GM18502 (cell line): ENCODE data around the gene BCL11B.

Experiments
- ATAC-seq: cut with Tn5 transposase; IDR thresholded peaks from one replicate; pipeline ENCODE4 v1.9.1; 2021; ENCODE audit warnings: mild to moderate bottlenecking; ENCODE audit not compliant: unreplicated experiment, poor library complexity

The BCL11B gene

DNA sequence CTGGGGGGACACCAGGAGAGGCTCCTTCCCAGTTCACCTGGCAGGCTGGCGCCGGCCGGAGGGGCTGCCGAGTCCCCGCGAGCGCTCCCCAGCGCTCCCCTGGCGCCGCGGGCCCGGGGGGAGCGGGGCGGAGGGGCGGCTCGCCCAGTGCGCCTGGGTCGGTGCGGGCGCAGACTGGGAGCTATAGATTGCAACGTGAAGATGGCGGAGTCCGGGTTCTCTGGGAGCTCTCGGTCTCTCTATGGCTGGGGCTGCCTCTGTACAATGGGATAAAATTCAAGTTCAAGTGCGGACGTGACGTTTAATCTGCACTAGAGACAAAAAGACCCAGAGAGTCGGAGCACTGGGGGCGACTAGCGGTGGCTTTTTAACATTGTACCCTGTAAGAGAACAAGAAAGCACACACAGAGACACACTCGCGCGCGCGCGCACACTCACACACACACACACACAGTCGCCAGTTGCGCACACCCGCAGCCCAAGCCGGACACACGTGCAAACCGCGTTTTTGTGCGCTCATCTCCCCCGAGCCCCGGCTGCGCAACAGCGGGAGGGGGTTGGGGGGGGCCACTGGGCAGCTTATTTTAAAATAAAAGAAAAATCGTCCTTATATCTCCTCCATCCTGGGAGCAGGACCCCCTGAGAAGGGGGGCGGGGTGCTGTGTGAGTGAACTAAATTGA, at the start of gene BCL11B:
TSS of gene BCL11B (minus strand) at position 247 of the 681 bp plus-strand sequence. CDS start 979 bp downstream, outside the sequence.
- peak; percentile 92 for ATAC-seq

DNA sequence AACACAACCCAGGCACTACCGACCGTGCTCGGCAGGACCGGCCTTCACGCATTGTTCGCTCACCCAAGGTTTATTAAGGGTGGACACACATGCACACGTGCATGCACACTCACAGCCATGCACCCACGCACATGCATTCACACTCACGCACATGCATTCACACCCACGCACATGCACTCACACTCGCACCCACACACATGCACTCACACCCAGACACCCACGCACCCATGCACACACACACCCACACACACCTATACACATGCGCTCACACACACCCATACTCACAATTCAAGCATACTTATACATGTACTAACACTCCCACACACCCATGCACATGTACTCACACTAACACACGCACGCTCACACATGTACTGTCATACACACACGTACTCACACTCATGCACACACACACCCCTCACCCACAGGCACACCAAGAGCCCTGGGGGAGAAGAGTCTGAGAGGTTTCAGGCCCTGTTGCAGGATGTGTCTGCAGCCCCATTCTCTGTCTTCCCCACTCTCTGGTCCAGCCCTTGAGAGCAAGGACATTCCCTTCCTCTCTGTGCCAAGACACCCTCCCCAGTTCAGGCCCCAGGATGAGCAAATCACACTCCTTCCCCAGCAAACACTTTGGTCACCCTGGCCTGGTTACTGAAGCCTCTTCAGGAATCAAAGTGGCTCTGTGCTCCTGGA, 49.4 kb upstream of the BCL11B start:
- ATAC-seq: no peak

DNA sequence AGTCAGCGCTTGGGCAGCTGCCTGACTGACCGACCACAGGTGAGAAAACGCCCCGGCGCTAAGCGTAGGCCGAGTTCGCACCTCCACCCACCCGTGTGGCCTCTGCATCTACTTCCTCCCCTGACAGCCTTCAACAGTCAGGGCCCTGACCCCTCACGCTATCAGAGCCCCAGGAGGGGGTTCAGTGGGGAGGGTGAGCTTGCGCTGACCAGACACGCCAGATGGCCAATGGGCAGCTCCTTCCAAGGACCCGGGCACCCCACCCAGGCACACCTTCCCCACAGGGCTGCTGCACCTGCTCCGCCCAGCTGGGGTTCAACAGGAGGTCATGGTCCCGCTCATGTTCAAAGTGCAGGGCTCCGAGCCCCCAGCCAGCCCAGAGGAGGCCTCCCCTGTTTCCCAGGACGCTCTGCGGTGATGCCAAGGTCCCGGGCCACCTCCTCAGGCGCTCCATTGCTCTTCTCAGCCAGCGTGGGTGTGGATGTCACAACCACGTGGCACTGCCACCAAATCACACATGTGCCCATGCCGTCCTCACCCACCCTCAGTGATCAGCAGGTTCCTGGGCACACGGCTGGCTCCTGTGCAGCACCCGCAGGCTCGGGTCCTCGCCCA, 48.7 kb upstream of the BCL11B start:
- ATAC-seq: no peak

DNA sequence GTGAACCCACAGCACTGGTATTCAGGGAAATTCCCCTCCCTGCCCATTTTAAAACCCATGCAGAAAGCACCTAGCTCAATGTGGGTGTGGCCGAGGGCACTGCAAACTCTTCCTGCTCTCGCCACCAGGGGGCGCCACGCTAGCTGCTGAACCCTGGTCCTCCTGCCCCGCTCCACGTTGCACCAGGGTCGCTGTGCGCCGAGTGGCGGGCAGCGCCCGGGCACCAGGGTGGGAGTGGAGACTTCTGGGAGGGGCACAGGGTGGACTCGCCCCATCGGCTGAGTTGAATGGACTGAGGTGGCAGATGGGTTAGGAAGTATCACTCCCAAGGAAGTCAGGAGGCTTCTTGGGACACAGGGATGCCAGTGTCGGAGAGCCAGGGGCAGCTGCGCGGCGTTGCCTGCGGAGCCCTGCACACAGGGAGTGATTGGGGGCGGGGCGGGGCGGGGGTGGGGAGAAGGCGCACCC, 48.1 kb upstream of the BCL11B start:
- peak; percentile 80 for ATAC-seq

DNA sequence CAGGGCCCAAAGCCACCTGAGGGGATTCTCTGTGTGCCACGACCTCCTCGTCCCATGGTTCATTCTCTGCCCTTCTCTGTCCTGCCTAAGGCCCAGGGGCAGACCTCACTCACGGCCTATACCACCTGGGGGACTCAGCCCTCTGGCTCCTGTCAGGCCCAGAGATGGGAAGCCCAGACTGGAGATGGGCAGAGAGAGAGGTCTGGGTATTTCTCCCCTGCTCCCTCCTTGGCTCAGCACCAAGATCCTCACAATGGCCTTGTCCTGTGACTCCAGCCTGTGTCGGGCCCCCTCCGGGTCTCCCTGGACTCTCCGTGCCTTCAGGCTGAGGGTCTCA, 46.9 kb upstream of the BCL11B start:
- ATAC-seq: no peak

DNA sequence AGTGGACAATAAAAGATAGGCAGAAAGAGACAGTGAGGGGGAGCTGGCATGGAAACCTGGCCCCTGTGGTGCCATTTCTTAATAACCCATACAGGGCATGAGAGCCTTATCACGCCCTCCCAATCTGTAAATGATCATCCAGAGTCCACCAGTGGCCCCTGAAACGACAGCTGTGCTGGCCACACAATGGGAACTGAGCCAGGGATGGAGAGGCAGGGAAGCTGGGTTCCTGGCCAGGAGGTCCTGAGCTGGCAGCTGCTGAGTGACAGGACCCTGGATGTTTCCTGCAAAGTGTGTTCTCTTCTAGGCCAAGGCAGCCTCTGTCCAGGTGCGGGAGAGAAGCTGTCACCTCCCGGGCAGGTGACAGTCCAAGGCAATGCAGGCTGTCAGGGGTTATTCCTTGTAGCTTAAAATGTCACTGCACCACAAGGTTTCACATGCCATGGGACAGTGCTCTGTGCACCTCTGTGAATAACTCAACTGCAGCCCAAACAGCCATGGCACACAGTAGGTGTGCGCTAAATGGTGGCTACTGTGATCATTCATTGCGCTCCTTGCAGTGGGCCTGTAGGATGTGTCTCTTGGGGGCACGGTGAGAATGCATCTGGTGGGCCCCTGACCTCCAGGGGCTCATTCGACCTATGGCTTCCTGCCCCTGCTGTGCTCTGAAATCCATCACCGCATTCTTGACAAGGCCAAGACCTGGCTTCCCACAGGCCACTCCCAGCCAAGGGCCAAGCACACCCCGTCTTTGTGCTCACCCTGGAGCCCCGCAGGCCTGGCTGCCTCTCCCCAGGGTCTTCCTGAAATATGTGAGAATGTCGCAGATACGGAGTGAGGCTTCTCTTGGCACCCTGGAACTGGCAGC, 46.3 kb upstream of the BCL11B start:
- no peak for ATAC-seq

DNA sequence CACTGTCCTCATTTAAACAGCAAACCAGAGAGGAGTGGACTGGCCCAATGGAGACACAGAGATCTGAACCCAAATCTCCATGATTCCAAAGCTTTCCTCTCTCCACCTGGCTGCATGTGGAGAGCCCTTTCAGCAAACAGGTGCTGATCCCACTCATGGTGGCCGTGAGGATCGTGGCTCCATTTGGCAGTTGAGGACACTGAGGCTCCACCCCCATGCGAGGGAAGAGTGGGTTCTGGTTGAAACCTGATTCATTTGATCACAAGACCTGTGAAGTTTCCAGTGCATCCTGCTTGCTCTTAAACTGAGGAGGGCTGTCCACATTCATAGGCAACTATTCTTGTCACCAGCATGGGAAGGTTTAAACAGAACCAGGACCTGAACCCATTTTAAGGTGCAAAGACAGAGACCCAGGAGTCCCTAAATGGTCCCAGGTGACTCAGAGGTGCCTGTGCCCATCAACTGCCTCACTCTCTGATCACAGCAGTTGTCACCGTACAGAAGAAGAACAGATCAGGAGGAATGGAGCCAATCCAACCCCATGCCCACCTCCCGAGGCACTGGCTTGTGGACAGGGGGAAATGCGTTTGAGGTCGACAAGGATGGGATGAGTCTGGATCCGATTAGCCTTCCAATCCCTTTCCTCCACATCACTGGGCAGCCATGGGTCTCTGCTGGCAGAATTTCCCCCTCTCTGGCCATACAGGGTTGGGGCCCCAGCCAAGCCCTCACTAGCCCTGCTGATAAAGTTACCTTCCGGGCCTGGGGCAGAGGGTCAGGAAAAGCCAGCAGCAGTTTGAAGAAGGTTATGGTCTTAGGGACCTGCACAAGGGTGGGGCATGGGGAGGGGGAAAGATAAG, 45.5 kb upstream of the BCL11B start:
- no peak for ATAC-seq

DNA sequence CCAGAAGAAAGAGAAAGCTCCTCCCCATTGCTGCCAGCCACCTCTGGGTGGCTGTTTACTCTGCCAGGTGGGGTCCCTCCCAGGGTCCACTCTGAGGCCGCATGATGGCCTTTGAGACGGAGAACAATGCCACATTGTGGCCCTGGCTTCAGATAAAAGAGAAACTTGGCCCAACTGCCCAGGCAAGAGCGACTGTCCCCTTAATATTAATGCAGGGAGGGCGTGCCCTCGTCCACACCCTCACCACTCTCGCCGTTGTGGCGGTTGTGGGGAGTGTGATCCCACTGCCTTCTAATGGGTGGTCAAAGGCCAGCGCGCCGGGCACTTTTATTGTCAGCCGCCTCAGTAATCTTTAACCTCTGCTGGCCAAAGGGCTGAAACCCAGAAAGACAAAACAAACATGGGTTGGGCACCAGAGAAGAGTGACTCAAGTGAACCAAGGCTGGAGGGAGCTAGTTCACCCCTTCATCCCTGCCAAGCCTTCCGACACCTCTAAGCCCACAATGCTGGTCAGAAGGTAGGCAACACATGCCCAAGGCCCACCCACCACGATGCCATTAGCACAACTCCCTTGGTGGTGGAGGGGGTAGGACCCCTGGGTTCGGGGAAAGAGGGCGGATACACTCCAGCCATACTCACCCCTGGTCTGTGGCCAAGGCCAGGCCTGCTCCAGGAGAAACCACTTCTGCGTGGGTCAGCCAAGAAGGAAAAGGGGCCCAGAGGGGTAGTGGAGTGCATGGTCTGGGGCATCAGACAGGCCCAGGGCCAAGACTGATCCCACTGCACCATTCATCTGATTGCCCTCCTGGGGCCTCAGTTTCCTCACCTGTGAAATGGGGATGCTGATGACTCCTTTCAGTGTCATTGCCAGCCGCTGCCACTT, 44.5 kb upstream of the BCL11B start:
- ATAC-seq: no peak

DNA sequence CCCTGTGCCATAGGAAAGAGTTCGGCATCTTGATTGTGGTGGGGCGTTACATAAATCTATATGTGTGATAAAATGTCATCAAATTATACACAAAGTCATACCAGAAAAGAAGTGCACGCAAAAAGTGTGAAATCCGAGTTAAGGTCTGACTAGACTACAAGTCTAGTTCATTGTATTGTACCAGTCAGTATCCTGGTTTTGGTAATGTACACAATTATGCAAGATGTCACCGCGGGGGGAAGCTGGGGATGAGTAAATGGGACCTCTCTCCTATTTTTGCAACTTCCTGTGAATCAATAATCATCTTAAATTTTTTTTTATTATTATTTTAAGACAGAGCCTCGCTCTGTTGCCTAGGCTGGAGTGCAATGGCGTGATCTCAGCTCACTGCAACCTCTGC, 43.2 kb upstream of the BCL11B start:
- no peak for ATAC-seq

DNA sequence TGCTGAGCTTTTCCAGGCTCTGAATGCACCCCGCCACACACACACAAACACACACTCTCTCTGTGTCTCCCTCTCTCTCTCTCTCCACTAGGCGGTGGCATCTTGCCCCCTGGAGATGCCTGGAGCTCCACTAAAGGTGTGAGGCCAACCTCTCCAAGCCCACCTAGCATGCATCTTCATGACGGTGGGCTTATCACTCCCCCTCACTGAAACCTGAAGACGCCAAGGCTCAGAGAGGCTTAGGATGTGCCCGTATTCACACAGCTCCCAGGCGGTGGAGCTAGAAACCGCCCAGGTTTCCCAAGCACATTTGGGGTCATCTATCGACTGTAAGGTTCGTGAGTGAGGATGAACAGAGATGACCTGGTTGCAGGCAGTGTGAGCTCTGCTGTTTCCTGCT, 42.6 kb upstream of the BCL11B start:
- ATAC-seq: no peak

DNA sequence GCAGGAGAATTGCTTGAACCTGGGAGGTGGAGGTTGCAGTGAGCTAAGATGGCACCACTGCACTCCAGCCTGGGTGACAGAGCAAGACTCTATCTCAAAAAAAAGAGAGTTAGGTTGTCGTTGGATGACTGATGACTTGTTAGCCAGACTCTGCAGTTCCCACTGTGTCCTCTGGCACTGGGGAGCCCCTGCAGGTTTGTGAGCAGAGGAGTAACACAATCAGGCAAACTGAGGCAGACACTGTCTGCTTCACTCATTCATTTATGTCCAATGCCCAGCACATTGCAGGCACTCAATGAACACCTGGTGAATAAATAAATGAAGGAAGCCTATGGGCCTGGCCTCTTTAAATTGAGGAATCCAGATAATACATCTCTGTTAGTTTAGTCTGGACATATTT, 41.2 kb upstream of the BCL11B start:
- no peak for ATAC-seq

DNA sequence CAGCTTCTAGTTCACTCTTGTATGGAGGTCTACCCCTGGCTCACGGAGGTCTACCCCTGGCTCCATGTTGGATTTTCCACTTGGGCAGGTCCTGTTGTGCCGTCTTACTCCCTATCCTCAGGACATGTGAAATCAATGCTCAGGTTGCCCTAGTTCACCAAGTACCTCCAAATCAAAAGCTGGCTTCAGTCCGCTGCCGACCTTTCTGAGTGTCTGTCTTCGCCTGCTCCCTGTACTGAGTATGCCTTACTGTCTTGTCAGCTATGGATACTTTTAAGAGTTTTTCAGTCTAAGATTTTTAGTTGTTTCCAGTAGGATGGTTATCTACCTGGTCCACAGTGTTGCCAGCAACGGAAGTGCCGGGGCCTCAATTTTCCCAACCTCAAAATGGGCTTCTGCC, 40.1 kb upstream of the BCL11B start:
- no peak for ATAC-seq

DNA sequence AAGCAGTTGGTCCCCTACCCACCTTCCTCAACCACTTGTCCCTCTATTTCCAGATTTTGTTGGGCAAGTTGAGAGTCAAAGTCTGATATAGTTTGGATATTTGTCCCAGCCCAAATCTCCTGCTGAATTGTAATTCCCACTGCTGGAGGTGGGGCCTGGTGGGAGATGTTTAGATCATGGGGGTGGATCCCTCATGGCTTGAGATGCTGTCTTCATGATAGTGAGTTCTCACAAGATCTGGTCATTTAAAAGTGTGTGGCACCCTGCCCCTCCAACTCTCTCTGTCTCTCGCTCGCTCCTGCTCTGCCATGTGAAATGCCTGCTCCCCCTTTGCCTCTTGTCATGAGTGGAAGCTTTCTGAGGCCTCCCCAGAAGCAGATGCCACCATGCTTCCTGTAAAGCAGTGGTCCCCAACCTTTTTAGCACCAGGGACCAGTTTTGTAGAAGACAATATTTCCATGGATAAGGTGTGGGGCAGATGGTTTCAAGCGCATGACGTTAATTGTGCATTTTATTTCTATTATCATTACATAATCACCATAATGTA, 37.3 kb upstream of the BCL11B start:
- no peak for ATAC-seq

DNA sequence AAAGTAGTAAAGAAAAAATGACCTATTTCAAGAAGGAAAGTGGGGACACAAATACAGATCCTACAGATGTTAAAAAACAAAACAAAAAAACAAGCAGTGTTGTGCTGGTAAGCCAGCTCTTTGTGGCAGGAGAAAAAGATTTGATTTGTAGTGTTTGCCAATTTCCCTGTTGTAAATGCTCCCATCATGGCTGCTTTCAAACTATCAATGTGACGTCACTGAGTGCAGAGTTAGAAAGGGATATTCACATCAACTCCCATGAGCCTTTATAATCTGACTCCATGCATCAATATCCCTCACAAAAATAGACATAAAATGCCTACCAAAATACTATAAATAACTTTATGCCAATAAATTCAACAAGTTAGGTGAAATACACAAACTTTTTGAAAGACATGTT, 32.2 kb upstream of the BCL11B start:
- ATAC-seq: no peak

DNA sequence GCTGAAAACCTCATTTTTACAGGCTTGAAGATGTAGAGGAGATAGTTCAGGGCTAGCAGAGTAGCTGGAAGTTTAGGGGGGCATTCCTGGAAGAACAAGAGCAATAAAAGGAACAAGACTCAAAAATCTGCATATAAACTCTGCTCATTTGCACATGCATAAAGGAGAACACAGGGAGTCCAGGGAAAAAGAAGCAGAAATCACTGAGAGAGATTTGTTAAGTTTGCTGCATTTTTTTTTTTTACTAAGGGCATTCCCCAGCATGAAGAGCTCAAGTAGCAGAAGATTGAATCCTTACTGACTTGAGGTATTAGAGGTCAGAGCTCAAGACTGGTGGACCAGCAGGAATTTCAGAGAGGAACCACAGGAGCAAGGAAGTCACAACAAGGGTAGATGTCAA, 28.2 kb upstream of the BCL11B start:
- ATAC-seq: no peak

DNA sequence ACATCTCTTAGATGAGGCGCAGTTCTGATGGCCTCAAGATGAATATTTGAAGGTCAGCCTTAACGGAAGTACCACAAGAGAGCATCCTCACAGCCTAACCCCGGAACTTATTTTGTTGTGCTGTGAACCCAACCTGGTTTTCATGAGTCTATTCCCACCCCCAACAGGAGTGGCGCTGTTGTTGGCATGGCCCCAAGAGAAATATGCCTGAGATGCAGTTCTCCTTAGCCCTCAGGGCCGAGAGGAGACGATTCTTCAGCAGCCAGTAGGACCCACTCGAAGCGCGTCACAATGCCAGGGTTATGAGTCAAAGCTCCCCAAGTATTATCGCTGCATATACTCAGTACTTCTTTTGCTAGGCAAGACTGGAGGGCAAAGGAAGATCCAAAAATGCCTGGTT, 24.5 kb upstream of the BCL11B start:
- no peak for ATAC-seq

DNA sequence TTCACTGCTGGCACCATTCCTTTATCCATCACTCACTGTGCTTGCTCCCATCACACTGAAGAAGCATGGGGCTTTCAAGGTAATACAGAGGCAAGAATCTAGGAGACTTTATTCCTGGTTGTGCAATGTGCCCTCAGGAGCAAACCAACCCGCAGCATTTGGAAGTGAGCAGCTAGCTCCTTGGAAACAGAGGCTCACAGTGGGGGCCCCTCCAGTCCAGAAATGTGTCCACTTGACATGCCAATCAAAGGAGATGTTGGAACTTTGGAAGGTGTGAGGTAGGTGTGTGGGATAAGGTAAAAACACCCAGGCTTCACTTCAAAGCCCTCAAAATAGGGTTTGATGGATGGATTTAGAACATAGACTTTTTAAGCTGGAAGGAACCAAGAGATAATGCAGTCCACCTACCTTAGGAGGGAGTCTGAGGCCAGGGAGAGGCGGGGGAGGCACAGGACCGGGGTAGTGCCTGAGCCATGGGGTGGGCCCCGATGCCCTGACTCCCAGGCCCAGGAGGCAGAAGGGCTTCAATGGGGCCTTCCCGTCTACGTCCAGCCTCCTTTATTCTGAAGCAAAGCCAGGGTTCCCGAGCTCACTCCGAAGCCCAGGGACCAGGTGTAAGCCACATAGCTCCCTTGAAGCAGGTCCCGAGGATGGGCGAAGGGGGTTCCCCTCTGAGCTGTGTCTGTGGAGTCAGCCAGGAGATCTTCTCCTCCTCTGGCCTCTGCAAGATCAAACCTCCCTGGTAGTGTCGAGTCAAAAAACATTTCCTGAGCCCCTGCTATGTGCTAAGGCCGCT, 17.6 kb upstream of the BCL11B start:
- no peak for ATAC-seq

DNA sequence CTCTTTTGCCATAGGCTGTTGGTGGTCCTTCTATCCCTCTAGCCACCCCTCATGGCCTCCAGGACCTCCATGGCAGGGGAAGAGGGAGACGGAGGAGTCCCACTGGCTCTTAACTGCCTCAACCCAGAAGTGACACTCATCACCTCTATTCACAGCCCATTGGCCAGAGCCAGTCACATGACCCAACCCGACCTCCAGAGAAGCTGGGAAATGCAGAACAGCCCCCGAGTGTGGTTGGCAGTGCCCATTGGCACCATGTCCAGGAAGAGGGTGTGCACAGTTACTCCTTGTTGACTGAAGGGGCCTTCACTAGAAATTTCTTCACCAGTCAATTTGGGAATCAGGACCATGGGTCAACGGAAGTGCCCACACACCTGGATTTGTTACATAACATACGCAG, 17.0 kb upstream of the BCL11B start:
- ATAC-seq: no peak
